HCT116 (cell line): ENCODE measurements around the gene ROCK2. TPM values are rescaled to one million over a fixed set of nuclear protein-coding genes. Genes with fewer than 3 reads are reported as not detected.

Experiments used
- ATAC-seq: fragments of 200-7000 bp; cut with Tn5 transposase; 2 replicates; pipeline ENCODE4 v1.9.1; 2020; ENCODE audit warnings: mild to moderate bottlenecking, moderate library complexity
- BruUV-seq: library from RNA; stranded (reverse); fragments of 400-500 nt; replicated peaks from 2 replicates; lab custom pipeline; 2021; lab: Mats Ljungman, UMichigan
- CTCF ChIA-PET: fragments of 300-600 bp; sonication (Branson Sonifier 250); formaldehyde crosslinking; loops from one replicate; lab custom pipeline; 2021; ENCODE audit warnings: antibody characterized with exemption; lab: Charles Lee
- POLR2A ChIA-PET: fragments of 300-600, 350-600 bp; sonication (Branson Sonifier 250); formaldehyde crosslinking; loops from one replicate; lab custom pipeline; 2021; ENCODE audit warnings: antibody characterized with exemption; lab: Charles Lee
- RAD21 ChIA-PET, 2 experiments: fragments of 300-600 bp; sonication (Branson Sonifier 250); formaldehyde crosslinking; loops; one replicate each; lab custom pipeline; 2023; ENCODE audit warnings: low total read pairs in 2 of 2; ENCODE audit not compliant: uncharacterized antibody in 2 of 2, unreplicated experiment in 2 of 2, low non-redundant PET in 1 of 2; lab: Charles Lee
- DNase-seq: peaks from one replicate; pipeline ENCODE4 v3.0.0-alpha.2; 2010; ENCODE audit warnings: low read depth, low spot score
- H2AFZ ChIP-seq: fragments of 200-600 bp; shearing (Covaris generic), sonication (generic); 2 replicates; pipeline ENCODE4 v1.6.1; 2017; ENCODE audit warnings: low read depth, mixed run types, mixed read lengths, antibody characterized with exemption, low read length; ENCODE audit not compliant: poor library complexity, severe bottlenecking
- H3K27ac ChIP-seq: 2 replicates; pipeline ENCODE4 v1.5.1; 2012; ENCODE audit warnings: low read depth, low read length
- H3K27me3 ChIP-seq: fragments of 200-600 bp; sonication (generic); 2 replicates; pipeline ENCODE4 v1.6.1; 2016; ENCODE audit warnings: mixed run types, low read length, mixed read lengths; ENCODE audit not compliant: insufficient read depth
- H3K36me3 ChIP-seq, 2 experiments: fragments of 200-500 bp in 1 of 2; fragments of 200-600 bp in 1 of 2; sonication (Bioruptor generic) in 1 of 2; sonication (generic) in 1 of 2; 2 replicates each; pipeline versions ENCODE4 v1.5.1 to v1.6.1; 2014 to 2016; ENCODE audit warnings: low read length in 2 of 2, inconsistent platforms in 1 of 2, mixed read lengths in 1 of 2, mixed run types in 1 of 2; ENCODE audit not compliant: insufficient read depth in 2 of 2, control insufficient read depth in 1 of 2
- H3K4me1 ChIP-seq, 2 experiments: fragments of 200-600 bp in 1 of 2; sonication (generic) in 1 of 2; 2 replicates each; pipeline versions ENCODE4 v1.5.1 to v1.6.1; 2012 to 2017; ENCODE audit warnings: low read length in 2 of 2, inconsistent platforms in 1 of 2, mild to moderate bottlenecking in 1 of 2, mixed read lengths in 1 of 2, mixed run types in 1 of 2, moderate library complexity in 1 of 2; ENCODE audit not compliant: insufficient read depth in 2 of 2, control insufficient read depth in 1 of 2
- H3K4me2 ChIP-seq: fragments of 200-600 bp; sonication (generic); 2 replicates; pipeline ENCODE4 v1.6.1; 2017; ENCODE audit warnings: mixed run types, low read length, mixed read lengths
- H3K4me3 ChIP-seq, 2 experiments: fragments of 200-600 bp in 1 of 2; sonication (generic) in 1 of 2; replicated peaks in 1 of 2; 2 replicates each; pipeline ENCODE4 v1.5.1; 2011 to 2016; ENCODE audit warnings: low read length in 2 of 2, control low read depth in 1 of 2, low read depth in 1 of 2, mild to moderate bottlenecking in 1 of 2, mixed read lengths in 1 of 2, mixed run types in 1 of 2
- H3K79me2 ChIP-seq: fragments of 200-600 bp; sonication (generic); 2 replicates; pipeline ENCODE4 v1.6.1; 2017; ENCODE audit warnings: mild to moderate bottlenecking, mixed run types, low read length, moderate library complexity, mixed read lengths; ENCODE audit not compliant: insufficient read depth
- H3K9ac ChIP-seq: fragments of 200-600 bp; sonication (generic); 2 replicates; pipeline ENCODE4 v1.6.1; 2016; ENCODE audit warnings: low read length, mixed read lengths
- H3K9me2 ChIP-seq: fragments of 200-600 bp; sonication (generic), shearing (Covaris generic); 2 replicates; pipeline ENCODE4 v1.6.1; 2017; ENCODE audit warnings: mixed run types, mild to moderate bottlenecking, moderate library complexity; ENCODE audit not compliant: insufficient read depth
- H3K9me3 ChIP-seq, 2 experiments: fragments of 200-500 bp in 1 of 2; fragments of 200-600 bp in 1 of 2; sonication (Bioruptor generic) in 1 of 2; sonication (generic) in 1 of 2; 2 replicates each; pipeline ENCODE4 v1.6.1; 2014 to 2017; ENCODE audit warnings: low read length in 2 of 2, mixed read lengths in 2 of 2, inconsistent platforms in 1 of 2, low read depth in 1 of 2, mild to moderate bottlenecking in 1 of 2, mixed run types in 1 of 2, moderate library complexity in 1 of 2; ENCODE audit not compliant: control insufficient read depth in 1 of 2, insufficient read depth in 1 of 2
- H4K20me1 ChIP-seq: fragments of 200-600 bp; sonication (generic), shearing (Covaris generic); 2 replicates; pipeline ENCODE4 v1.6.1; 2017; ENCODE audit warnings: mixed run types, mild to moderate bottlenecking, moderate library complexity; ENCODE audit not compliant: insufficient read depth
- CBX3 ChIP-seq: IDR thresholded peaks from 2 replicates; pipeline ENCODE4 v1.6.1; 2012; ENCODE audit warnings: low read depth
- CTCF ChIP-seq, 3 experiments: fragments of 200-600 bp in 1 of 3; sonication (generic) in 1 of 3; IDR thresholded peaks in 2 of 3; conservative IDR thresholded peaks in 1 of 3; 2 replicates each; pipeline ENCODE4 v1.5.1; 2012 to 2017; ENCODE audit warnings: low read depth in 2 of 3, low read length in 2 of 3, antibody characterized with exemption in 1 of 3, borderline replicate concordance in 1 of 3, control low read depth in 1 of 3, mild to moderate bottlenecking in 1 of 3, mixed read lengths in 1 of 3, mixed run types in 1 of 3, moderate library complexity in 1 of 3; ENCODE audit not compliant: insufficient read depth in 1 of 3
- EGR1 ChIP-seq: IDR thresholded peaks from 2 replicates; pipeline ENCODE4 v1.6.1; 2012; ENCODE audit warnings: low read depth
- ELF1 ChIP-seq: IDR thresholded peaks from 2 replicates; pipeline ENCODE4 v1.6.1; 2012; ENCODE audit warnings: low read depth, borderline replicate concordance
- EZH2 ChIP-seq: fragments of 200-600 bp; sonication (generic); IDR thresholded peaks from 2 replicates; pipeline ENCODE4 v1.6.1; 2017; ENCODE audit warnings: antibody characterized with exemption, mixed run types
- EZH2phosphoT487 ChIP-seq: fragments of 200-600 bp; IDR thresholded peaks from 2 replicates; pipeline ENCODE4 v1.6.1; 2018; ENCODE audit warnings: antibody characterized with exemption, borderline replicate concordance
- FOSL1 ChIP-seq: IDR thresholded peaks from 2 replicates; pipeline ENCODE4 v1.6.1; 2012; ENCODE audit warnings: low read depth
- MAX ChIP-seq: IDR thresholded peaks from 2 replicates; pipeline ENCODE4 v1.6.1; 2012
- POLR2AphosphoS5 ChIP-seq: IDR thresholded peaks from 2 replicates; pipeline ENCODE4 v1.6.1; 2011; ENCODE audit warnings: mild to moderate bottlenecking, low read depth, low read length, moderate library complexity
- ZFX ChIP-seq: fragments of 450-650 bp; IDR thresholded peaks from 2 replicates; pipeline ENCODE4 v1.6.1; 2017
- ZNF274 ChIP-seq: fragments of 200-500 bp; sonication (Bioruptor generic); IDR thresholded peaks from 2 replicates; pipeline ENCODE4 v1.6.1; 2014; ENCODE audit warnings: mild to moderate bottlenecking, low read depth, low read length, inconsistent platforms
- intact Hi-C: fragments of 100-400 bp; cut with micrococcal nuclease; formaldehyde crosslinking; loops from 2 replicates; pipeline ENCODE4 v1.10.0; 2022
- total RNA-seq: library from RNA; stranded (reverse); gene quantifications from one replicate; pipeline ENCODE4 v1.2.1, GENCODE V29; 2021; ENCODE audit not compliant: unreplicated experiment
- TF ChIP-seq, protein P1 (sequence below): IDR thresholded peaks from 2 replicates; pipeline ENCODE4 v1.6.1; 2011; ENCODE audit warnings: mild to moderate bottlenecking, low read length, moderate library complexity; ENCODE audit not compliant: insufficient replicate concordance; ENCODE audit errors: extremely low read depth
- TF ChIP-seq, protein P2 (sequence below): IDR thresholded peaks from 2 replicates; pipeline ENCODE4 v1.6.1; 2012; ENCODE audit warnings: low read depth

The ROCK2 gene
- total RNA-seq, 1 experiment from 2014 or later: 48.0 TPM

DNA sequence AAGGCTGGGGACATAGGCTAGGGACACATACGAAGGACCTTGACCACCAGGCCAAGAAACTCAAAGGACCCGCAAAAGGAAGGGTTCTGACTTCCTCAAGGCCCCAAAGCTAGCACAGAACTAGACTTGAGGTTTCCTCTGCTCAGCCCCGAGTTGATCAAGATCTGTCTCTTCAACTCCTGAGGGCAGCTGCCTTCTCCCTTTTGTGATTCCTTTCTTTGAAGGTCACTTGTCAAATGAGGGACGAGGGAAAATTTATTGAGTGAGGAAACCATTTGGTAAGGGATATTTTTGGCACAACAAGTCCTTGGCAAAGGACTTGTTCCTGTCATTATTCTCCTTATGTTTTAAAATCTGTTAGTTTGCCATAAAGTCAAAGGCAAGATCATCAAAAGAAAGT lies 12.3 kb upstream of the ROCK2 start:
- ChIA-PET RAD21 (no interaction called here), POLR2A (no interaction called here), CTCF (no interaction called here)
- Histone ChIP-seq H3K9ac (no peak overlapping the region), H3K79me2 (no peaks in the 10 kb centered on the region), H3K9me3 (no peaks in the 10 kb centered on the region), H3K27ac (no peak overlapping the region), H3K36me3 (no peaks in the 10 kb centered on the region), H3K27me3 (no peaks in the 10 kb centered on the region)
- ATAC-seq (no peak), DNase-seq (no peak)
- TF ChIP-seq CTCF (IDR thresholded peaks at IDR 0.05 in 2 of 3, conservative IDR thresholded peaks at IDR 0.05 in 1 of 3; ENCODE audit: borderline replicate concordance in 1 of 3, insufficient read depth in 1 of 3, low read depth in 2 of 3, low read length in 2 of 3) (no peak), MAX (no peak), ZFX (no peak), EZH2 (no peak), ELF1 (no peak), POLR2AphosphoS5 (no peak), ZNF274 (no peak), FOSL1 (no peak), CBX3 (no peak), EGR1 (no peak), EZH2phosphoT487 (no peak)
- TF ChIP-seq, protein P1, sequence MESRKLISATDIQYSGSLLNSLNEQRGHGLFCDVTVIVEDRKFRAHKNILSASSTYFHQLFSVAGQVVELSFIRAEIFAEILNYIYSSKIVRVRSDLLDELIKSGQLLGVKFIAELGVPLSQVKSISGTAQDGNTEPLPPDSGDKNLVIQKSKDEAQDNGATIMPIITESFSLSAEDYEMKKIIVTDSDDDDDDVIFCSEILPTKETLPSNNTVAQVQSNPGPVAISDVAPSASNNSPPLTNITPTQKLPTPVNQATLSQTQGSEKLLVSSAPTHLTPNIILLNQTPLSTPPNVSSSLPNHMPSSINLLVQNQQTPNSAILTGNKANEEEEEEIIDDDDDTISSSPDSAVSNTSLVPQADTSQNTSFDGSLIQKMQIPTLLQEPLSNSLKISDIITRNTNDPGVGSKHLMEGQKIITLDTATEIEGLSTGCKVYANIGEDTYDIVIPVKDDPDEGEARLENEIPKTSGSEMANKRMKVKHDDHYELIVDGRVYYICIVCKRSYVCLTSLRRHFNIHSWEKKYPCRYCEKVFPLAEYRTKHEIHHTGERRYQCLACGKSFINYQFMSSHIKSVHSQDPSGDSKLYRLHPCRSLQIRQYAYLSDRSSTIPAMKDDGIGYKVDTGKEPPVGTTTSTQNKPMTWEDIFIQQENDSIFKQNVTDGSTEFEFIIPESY: no peak
- TF ChIP-seq, protein P2, sequence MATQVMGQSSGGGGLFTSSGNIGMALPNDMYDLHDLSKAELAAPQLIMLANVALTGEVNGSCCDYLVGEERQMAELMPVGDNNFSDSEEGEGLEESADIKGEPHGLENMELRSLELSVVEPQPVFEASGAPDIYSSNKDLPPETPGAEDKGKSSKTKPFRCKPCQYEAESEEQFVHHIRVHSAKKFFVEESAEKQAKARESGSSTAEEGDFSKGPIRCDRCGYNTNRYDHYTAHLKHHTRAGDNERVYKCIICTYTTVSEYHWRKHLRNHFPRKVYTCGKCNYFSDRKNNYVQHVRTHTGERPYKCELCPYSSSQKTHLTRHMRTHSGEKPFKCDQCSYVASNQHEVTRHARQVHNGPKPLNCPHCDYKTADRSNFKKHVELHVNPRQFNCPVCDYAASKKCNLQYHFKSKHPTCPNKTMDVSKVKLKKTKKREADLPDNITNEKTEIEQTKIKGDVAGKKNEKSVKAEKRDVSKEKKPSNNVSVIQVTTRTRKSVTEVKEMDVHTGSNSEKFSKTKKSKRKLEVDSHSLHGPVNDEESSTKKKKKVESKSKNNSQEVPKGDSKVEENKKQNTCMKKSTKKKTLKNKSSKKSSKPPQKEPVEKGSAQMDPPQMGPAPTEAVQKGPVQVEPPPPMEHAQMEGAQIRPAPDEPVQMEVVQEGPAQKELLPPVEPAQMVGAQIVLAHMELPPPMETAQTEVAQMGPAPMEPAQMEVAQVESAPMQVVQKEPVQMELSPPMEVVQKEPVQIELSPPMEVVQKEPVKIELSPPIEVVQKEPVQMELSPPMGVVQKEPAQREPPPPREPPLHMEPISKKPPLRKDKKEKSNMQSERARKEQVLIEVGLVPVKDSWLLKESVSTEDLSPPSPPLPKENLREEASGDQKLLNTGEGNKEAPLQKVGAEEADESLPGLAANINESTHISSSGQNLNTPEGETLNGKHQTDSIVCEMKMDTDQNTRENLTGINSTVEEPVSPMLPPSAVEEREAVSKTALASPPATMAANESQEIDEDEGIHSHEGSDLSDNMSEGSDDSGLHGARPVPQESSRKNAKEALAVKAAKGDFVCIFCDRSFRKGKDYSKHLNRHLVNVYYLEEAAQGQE: no peak
- TF ChIP-seq, all 23 proteins: peak for 0
- H3K4me3 ChIP-seq: no peak overlapping the region
- peaks cover 9 to 15% of the 10 kb centered on the region in 2 experiments; a peak in 3 of 4 replicates for H3K4me1 ChIP-seq
- intact Hi-C loops: no loop called here
- H2AFZ ChIP-seq: no peak overlapping the region
- no peaks in the 10 kb centered on the region for H3K9me2 ChIP-seq
- no peak overlapping the region for H3K4me2 ChIP-seq
- no peaks in the 10 kb centered on the region for H4K20me1 ChIP-seq
- no TSS peak for BruUV-seq
